Muscle of back (tissue), 11 donors: Measurements from ENCODE around the gene FBXO7. TPM values are rescaled to one million over a fixed set of nuclear protein-coding genes. Genes with fewer than 3 reads are reported as not detected.

ENCODE experiments used
- DNase-seq, 3 donors: peaks; one replicate each; pipeline versions ENCODE4 v3.0.0 to v3.0.0-alpha.2; 2013
- polyA plus RNA-seq, 10 donors: library from polyadenylated mRNA; unstranded; fragments of 120-200 nt; gene quantifications; one replicate each; pipeline ENCODE4 v1.2.1, GENCODE V29; 2013; ENCODE audit not compliant: insufficient read length in 10 of 10

The FBXO7 gene
- polyA plus RNA-seq, 10 donors = 55.5 to 87.1 (median 63.4) TPM

- no peak for DNase-seq
Observed at GRCh38 chr22:32486656-32487390, 12.2 kb downstream of the FBXO7 start.

GRCh38 chr22:32487461-32487860, 12.8 kb downstream of the FBXO7 start:
- no peak for DNase-seq

GRCh38 chr22:32489377-32489776, 14.8 kb downstream of the FBXO7 start:
- DNase-seq = no peak

- no peak for DNase-seq
Observed at GRCh38 chr22:32490279-32490678, 15.7 kb downstream of the FBXO7 start.

GRCh38 chr22:32492111-32492510, 17.5 kb downstream of the FBXO7 start:
- DNase-seq = no peak

GRCh38 chr22:32493551-32493950, 18.9 kb downstream of the FBXO7 start:
- DNase-seq = no peak

- no peak for DNase-seq
Observed at GRCh38 chr22:32494971-32495370, 20.4 kb downstream of the FBXO7 start.

GRCh38 chr22:32499666-32500065, 25.1 kb downstream of the FBXO7 start:
- no peak for DNase-seq

- peak; percentile 22 to 73 (median 51) for DNase-seq
Observed at GRCh38 chr22:32501836-32502752, 27.5 kb downstream of the FBXO7 start.

GRCh38 chr22:32509045-32509444, 34.4 kb downstream of the FBXO7 start:
- no peak for DNase-seq

- no peak for DNase-seq
Observed at GRCh38 chr22:32511274-32511673, 36.7 kb downstream of the FBXO7 start.

- DNase-seq = no peak
Observed at GRCh38 chr22:32511776-32512175, 37.2 kb downstream of the FBXO7 start.

GRCh38 chr22:32512267-32512982, 37.8 kb downstream of the FBXO7 start:
- no peak for DNase-seq

- no peak for DNase-seq
Observed at GRCh38 chr22:32515084-32515483, 40.5 kb downstream of the FBXO7 start.

GRCh38 chr22:32517488-32517887, 42.9 kb downstream of the FBXO7 start:
- DNase-seq = no peak

- DNase-seq = no peak
Observed at GRCh38 chr22:32517921-32518320, 43.3 kb downstream of the FBXO7 start.

- no peak for DNase-seq
Observed at GRCh38 chr22:32518381-32518780, 43.8 kb downstream of the FBXO7 start.

GRCh38 chr22:32518848-32519247, 44.2 kb downstream of the FBXO7 start:
- no peak for DNase-seq

GRCh38 chr22:32520612-32521011, 46.0 kb downstream of the FBXO7 start:
- no peak for DNase-seq

- no peak for DNase-seq
Observed at GRCh38 chr22:32522237-32522636, 47.6 kb downstream of the FBXO7 start.

- DNase-seq = no peak
Observed at GRCh38 chr22:32527756-32528155, 53.1 kb downstream of the FBXO7 start.

- DNase-seq = no peak
Observed at GRCh38 chr22:32528316-32528715, 53.7 kb downstream of the FBXO7 start.
